GM18498 (cell line): ENCODE measurements around the gene TMEM117.
A peak's percentile ranks its signal among the peaks of the same experiment; 100 is the strongest.
"Not testable (repeated sequence)": the region's sequence is repeated elsewhere in the genome, so short reads cannot be mapped to it uniquely, and the experiment has no call there.

Experiments
- ATAC-seq: cut with Tn5 transposase; IDR thresholded peaks from one replicate; pipeline ENCODE4 v1.9.1; 2021; ENCODE audit warnings: mild to moderate bottlenecking, moderate library complexity; ENCODE audit not compliant: unreplicated experiment

TMEM117 gene

DNA sequence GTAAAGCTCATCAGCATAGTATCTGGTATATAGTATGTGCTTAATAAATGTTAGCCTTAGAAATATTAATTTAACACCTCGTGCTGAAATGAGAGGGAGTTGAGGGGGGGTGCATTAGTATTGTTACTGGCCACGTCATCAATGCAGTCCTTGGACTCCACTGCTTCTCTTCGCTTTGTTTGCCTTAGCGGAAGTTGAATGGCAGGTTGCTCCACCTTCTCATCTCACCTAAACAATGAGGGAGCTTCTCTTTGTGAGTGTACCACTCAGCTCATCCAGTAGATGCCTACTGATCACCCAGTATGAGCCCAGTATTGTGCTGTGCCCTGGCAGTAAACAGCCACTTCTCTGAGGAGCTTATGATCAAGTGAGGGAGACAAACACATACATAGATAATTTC is 4.5 kb downstream of the TMEM117 start:
- no peak for ATAC-seq

DNA sequence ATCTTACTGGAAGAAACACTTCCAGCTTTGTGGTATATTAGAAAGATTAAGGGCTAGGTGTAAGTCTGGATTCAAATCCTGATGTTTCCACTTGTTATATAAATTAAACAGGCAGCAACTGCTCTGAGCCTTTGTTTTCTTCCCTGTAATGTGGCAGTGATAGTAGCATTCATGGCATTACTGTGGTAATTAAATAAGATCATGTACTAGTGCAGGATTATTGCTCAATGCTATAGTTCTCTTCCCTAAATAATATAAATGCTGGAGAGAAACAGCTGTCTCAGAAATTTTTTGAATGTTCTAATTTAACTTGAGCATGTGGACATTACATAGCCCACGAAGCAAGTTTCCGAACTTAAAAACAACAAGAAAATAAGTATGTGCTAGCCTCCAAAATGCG is 5.4 kb downstream of the TMEM117 start:
- no peak for ATAC-seq

DNA sequence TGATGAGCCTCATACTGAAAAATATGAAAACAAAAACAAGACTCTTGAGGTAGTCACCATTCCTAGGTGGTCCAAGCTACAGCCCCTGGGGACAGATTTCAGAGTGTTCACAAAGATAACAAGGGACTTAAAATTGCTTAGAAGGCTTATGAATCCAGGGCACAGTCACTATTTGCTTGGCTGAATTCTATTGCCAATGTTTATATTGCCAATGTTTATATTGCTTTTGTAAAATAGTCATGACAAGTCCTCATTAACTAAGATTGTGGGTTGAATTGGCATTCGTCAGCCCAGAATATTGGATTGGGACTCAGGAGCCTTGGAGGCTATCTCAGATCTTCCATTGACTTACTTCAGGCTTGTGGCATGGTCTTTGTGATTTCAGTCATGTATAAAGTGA is 6.4 kb downstream of the TMEM117 start:
- ATAC-seq = no peak

DNA sequence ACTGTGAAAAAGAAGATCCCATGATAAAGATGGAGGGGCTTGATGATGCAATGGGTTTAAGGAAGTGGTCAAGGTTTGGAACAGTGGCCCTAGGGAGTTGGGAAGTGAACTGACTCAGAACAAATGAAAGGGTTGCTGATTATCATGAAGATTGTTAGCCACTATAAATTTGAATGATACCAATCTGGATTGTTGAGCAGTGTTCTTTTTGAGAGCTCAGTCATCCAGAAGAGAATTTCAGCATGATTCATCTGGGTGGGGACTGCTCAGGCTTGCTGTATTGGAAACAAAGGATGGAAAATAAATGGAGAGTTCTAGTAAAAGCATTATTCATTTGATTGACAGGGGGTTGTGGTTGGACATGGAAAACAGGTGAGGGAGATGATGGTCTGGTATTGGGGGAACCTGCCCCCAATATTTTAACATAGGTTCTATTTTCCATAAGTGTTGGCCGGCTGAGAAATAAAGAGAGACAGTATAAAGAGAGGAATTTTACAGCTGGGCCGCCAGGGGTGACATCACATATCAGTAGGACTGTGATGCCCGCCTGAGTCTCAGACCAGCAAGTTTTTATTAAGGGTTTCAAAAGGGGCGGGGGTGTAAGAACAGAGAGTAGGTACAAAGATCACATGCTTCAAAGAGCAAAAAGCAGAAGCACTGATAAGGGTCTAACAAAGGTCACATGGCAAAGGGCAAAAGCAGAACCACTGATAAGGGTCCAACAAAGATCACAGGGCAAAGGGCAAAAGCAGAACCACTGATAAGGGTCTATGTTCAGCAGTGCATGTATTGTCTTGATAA is 11.7 kb downstream of the TMEM117 start:
- not testable (repeated sequence) for ATAC-seq

DNA sequence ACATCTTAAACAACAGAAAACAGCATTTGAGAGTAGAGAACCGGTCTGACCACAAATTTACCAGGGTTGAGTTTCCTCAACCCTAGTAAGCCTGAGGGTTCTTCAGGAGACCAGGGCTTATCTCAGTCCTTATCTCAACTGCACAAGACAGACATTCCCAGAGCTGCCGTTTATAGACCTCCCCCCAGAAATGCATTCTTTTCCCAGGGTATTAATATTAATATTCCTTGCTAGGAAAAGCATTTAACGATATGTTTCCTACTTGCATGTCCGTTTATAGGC is 12.3 kb downstream of the TMEM117 start:
- no peak for ATAC-seq

DNA sequence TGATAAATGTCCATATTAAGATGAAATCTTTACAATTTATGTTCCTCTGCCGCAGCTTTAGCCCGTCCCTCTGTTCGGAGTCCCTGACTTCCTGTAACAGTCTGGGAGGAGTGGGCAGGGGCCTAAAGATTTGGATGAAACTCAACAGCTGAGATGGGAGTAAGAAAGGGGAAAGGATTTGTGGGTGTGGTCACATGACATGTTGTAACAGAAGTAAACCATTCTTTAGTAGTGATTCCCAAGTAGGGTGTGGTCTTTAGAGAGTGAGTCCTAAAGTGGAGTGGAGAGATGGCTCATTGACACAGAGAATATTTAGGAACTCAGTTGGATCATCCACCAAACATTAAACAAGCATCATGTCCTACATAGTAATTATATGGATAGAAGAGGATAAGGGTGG is 12.9 kb downstream of the TMEM117 start:
- no peak for ATAC-seq

DNA sequence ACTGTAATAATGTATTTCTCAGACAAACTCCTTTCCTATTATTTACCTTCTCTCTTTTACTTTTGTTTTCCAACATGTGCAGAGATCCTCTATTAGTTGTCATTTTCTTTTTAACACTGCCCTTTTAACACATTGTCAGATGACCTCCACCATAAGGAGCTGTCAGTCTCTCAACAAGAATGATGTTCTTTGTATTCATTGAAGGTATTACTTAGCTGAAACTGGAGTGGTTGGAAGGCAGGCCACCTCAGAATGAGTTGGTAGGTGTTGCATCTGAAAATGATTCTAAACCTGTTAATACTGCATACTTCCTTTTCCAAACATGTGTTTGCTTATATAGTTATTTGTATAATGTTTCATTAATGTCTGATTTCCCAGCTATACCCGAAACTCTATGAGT is 16.9 kb downstream of the TMEM117 start:
- ATAC-seq = no peak

DNA sequence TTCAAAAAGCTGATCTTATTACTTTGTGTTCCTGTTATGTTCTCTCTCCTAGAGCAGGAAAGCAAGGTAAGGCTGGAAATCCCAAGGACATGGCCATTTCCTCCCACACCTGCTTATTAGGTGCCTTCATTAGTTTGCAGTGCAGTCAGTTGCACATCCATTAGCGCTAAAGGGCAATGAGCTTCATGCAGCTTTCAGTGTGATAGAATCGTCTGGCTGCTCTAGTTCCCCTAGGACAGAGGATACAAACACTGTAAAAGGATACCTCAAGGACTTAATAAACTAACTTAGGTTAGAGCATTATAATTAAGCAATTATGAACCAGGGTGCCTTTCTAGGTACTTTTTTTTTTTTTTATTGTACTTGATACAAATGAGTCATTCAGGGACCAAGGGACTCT is 21.1 kb downstream of the TMEM117 start:
- no peak for ATAC-seq

DNA sequence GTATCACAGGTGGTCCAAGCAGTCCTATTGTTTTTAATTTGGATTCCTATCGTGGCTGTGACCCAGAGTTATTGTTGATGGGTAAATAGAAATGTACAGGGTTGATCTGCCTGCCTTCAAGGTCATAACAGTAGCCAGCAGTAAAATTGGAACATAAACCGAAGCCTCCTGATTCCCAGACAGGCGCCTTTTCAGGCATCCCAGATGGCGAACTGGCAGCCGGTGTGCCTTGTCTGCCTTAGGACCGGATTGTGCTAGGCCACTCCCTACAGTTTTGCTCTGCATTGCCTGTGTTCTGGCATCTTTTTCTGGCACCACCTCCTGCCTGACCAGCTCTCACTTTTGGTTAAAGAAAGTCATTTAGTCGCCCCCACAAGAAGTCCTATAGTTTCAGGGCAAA is 22.2 kb downstream of the TMEM117 start:
- no peak for ATAC-seq

DNA sequence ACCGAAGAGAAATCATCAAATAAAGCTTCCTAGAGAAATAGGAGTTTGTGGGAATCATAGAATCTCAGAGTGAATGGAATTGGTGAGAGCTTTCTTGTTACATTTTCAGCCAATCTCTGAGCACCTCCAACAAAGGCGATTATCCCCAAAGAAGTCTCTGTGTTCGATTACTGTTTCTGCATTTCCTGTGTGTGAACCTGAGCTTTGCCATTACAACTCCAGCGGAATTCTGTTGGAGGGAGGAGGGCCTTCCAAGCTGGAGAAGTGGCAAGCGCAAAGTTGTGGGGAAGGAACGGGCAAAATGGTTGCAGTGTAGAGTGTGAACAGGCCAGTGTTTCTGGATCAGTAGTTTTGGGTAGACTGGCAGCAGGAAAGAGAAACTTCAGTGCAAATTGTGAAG is 23.1 kb downstream of the TMEM117 start:
- no peak for ATAC-seq

DNA sequence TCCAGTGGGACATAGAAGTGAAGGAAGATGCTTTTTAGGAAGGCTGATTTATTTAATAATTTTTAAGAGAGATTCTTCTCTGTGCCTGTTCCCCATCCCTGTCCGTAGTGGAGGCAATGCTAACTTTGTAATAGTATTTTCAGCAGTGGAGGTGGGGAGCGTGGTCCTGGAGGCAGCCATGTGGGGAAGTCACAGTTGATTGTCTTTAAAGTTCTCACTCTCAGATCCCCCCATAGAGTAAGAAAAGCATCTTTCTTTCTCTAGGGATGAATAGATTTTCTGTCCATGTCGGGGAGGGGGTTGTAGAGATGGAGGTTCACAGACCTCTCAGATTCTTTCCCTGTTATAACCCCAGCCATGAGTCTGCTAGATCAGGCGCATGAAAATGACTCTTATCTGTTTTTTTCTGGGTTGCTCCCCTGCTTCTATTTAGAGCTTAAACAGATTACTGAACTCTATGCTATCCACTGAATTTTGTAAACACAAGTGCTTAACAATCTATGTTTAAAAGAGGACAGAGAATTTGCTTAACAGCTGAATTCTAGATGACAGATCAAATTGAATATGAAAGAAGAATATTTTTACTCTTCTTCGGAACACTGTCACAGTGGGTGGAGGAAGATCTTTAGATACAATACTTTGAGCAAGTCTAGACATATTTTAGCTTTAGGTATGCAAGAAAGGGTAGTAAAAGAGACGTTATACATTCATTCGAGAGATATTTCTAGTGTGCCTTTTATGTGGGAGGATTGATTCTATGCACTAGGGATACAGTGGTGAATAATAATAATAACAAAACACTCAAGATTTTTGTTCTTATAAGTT is 25.3 kb downstream of the TMEM117 start:
- no peak for ATAC-seq

DNA sequence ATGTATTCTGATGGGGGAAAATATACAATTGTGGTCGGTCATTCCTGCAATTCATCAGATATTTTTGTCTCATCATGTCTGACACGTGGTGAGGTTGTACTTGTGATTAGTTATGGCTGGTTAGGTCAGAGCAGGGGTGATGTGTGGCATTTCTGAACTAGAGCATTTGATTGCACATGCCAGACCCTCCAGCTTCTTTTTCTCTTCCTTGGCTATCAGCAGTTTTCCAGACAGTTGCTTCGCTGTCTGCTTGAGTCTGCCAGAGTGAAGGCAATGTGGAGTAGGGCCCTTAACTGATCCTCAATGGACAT is 25.9 kb downstream of the TMEM117 start:
- no peak for ATAC-seq

DNA sequence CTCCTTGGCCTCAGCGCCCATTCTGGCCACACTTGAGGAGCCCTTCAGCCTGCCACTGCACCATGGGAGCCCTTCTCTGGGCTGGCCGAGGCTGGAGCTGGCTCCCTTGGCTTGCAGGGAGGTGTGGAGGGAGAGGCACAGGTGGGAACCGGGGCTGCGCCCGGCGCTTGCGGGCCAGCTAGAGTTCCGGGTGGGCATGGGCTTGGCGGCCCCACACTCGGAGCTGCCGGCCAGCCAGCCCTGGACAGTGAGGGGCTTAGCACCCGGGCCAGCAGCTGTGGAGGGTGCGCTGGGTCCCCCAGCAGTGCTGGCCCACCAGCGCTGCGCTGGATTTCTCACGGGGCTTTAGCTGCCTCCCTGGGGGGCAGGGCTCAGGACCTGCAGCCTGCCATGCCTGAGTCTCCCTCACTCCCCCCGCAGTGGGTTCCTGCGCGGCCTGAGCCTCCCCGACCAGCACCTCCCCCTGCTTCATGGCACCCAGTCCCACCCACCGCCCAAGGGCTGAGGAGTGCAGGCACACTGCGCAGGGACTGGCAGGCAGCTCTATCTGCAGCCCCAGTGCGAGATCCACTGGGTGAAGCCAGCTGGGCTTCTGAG is 28.0 kb downstream of the TMEM117 start:
- ATAC-seq = no peak

DNA sequence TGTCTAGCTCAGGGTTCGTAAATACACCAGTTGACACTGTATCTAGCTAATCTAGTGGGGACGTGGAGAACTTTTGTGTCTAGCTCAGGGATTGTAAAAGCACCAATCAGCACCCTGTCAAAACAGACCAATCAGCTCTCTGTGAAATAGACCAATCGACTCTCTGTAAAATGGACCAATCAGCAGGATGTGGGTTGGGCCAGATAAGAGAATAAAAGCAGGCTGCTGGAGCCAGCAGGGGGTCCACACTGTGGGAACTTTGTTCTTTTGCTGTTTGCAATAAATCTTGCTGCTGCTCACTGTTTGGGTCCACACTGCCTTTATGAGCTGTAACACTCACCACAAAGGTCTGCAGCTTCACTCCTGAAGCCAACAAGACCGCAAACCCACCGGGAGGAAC is 28.7 kb downstream of the TMEM117 start:
- ATAC-seq = not testable (repeated sequence)

DNA sequence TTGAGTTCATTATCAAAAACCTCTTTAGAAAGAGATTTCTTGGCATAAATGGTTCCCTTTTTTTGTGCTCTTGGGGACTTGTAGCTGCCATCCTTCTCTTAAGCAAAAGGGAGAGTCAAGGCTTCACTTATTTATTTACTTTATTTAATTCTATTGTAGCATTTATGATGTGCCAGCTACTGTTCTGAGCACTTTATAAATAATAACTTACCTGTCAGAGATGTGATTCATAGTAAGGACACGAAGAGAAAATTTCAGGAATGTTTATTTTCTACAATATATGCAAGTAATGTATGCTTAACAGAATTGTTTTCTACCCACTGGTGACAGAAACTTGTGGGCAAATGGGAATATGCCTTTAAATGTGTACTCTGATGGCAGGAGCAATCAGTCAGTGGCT is 33.3 kb downstream of the TMEM117 start:
- ATAC-seq = no peak

DNA sequence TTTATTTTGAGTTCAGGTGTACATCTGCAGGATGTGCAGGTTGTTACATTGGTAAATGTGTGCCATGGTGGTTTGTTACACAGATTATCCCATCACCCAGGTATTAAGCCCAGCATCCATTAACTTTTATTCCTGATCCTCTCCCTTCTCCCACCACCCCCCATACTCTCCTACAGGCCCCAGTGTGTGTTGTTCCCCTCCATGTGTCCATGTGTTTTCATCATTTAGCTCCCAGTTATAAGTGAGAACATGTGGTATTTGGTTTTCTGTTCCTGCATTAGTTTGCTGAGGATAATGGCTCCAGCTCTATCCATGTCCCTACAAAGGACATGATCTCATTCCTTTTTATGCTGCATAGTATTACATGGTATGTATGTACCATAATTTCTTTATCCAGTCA is 33.9 kb downstream of the TMEM117 start:
- not testable (repeated sequence) for ATAC-seq

DNA sequence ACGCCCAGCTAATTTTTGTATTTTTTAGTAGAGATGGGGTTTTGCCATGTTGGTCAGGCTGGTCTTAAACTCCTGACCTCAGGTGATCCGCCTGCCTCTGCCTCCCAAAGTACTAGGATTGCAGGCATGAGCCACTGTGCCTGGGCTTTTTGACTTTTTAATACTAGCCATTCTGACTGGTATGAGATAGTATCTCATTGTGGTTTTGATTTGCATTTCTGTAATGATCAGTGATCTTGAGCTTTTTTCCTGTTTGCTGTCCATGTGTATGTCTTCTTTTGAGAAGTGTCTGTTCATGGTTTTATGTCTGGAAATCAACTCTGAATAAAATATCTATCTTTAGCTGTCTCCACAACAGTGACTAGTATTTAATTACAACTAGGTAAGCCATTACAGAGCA is 35.4 kb downstream of the TMEM117 start:
- peak; percentile 72 for ATAC-seq

DNA sequence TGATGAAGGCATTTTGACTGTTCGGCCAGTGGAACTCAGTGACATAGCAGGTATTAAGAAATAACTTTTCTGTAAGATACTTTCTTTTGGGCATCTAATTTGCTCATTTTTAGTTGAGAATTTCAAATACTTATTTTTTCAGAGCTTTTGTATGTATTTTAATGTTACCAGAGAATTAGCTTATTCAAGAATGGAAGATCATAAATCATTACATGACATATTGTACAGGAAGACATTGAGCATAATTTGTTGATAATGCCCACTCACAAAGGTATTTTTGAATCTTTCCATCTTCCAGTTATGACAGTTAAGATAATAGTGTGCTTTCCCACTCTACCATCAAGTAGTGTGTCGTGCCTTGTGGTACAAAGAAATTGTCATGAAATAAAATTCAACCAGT is 36.5 kb downstream of the TMEM117 start:
- ATAC-seq = no peak

DNA sequence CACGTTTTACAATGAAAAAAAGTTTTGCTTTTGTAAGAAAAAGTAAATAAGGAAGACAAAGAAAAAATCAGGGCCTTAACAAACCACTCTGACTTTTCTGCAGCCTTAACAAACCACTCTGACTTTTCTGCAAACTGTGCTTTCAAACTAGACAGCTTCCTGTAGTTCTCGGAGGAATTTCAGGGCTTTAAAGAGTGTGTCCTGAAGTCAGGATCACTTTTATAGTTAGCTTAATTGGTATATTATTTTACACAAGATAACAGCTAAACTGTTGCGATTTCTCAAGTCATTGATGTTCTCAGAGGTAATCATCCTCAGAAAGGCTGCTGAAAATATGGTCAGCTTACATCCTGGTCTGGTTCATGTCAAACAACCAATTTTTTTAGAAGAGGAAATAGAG is 42.2 kb downstream of the TMEM117 start:
- no peak for ATAC-seq

DNA sequence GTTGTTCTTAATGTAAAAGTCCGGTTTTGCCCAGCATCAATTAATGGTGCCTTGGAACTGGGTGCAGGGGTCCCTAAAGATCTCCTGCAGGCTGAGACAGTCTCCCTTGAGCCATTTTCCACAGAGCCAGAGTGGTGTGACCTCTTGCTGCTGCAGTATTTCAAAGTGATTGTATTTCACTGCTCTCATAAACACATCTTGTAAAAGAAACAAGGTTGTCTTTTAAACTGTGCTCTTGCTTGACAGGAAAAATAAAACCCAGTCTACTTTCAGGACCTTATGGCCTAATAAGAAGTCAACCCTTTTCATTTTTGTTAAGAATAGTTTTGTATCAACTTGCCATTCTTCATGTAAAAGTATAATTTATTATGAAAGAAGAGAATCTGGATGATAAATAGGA is 44.7 kb downstream of the TMEM117 start:
- ATAC-seq = no peak

DNA sequence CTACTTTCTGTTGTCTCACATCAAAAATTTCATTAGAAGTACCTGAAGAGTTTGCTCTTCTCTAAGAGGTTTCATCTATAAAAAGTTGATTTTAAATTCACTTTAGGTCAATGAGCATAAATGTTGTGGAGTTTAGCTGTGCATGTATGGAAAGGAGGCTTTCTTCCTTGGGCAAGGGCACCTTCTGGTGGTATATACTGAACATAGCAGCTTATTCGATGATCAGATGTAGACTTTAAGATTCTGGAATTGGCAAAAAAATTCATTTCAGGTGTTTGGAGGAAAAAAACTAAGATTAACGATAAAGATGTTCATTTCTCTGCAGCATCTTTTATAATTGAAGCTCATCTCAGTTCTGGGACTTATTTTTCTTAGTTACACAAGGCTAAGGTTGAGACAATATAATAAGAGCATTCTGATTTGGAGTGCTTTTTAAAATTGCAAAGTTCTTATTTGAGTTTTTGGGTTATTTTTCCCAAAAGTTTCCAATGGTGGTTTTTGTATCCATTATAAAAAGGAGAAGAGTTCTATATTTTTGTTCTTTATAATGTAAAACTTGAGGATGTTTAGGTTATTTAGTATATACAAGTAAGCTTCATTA is 46.8 kb downstream of the TMEM117 start:
- peak; percentile 91 for ATAC-seq

DNA sequence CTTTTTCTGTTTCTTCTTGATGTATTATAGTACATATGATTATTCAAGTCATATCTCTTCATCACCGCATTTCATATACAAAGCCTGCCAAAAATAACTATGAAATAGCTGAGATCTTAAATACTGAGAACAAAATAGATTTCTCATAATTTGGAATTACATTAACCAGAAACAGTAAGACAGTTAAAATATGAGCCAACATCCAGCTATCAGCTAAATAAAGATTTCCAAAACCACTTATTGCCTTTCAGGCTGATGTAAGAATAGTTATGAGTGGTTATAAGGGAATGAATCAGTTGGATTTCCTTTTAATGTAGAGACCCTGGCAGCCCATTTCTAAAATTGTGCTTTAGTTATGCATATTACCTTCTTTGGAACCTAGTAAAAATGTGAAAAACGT is 47.4 kb downstream of the TMEM117 start:
- ATAC-seq = no peak
